Inferior parietal cortex (tissue), 1 donor: ENCODE results near the gene ZMIZ1.

Experiments
- DNase-seq: peaks from one replicate; pipeline ENCODE4 v3.0.0-alpha.2; 2016; ENCODE audit errors: extremely low spot score

ZMIZ1 gene

GRCh38 chr10:79119306-79119705 is 50.5 kb downstream of the ZMIZ1 start:
- no peak for DNase-seq

GRCh38 chr10:79123547-79123963 is 54.8 kb downstream of the ZMIZ1 start:
- DNase-seq = no peak

- DNase-seq = no peak
Measured at GRCh38 chr10:79124066-79124465, 55.3 kb downstream of the ZMIZ1 start.

GRCh38 chr10:79125092-79125491 is 56.3 kb downstream of the ZMIZ1 start:
- no peak for DNase-seq

GRCh38 chr10:79126351-79127080 is 57.8 kb downstream of the ZMIZ1 start:
- DNase-seq = no peak

GRCh38 chr10:79127151-79127961 is 58.6 kb downstream of the ZMIZ1 start:
- no peak for DNase-seq

GRCh38 chr10:79128241-79128922 is 59.6 kb downstream of the ZMIZ1 start:
- DNase-seq = no peak

GRCh38 chr10:79128923-79129305 is 60.1 kb downstream of the ZMIZ1 start:
- DNase-seq = no peak

- no peak for DNase-seq
Measured at GRCh38 chr10:79129361-79129997, 60.7 kb downstream of the ZMIZ1 start.

- DNase-seq = no peak
Measured at GRCh38 chr10:79130255-79130654, 61.5 kb downstream of the ZMIZ1 start.

- no peak for DNase-seq
Measured at GRCh38 chr10:79130846-79131245, 62.1 kb downstream of the ZMIZ1 start.

GRCh38 chr10:79131836-79132631 is 63.3 kb downstream of the ZMIZ1 start:
- no peak for DNase-seq

- no peak for DNase-seq
Measured at GRCh38 chr10:79132681-79133381, 64.1 kb downstream of the ZMIZ1 start.

GRCh38 chr10:79133416-79133815 is 64.7 kb downstream of the ZMIZ1 start:
- DNase-seq = no peak

- no peak for DNase-seq
Measured at GRCh38 chr10:79135790-79136189, 67.0 kb downstream of the ZMIZ1 start.

- no peak for DNase-seq
Measured at GRCh38 chr10:79136236-79137005, 67.7 kb downstream of the ZMIZ1 start.

GRCh38 chr10:79137300-79137756 is 68.6 kb downstream of the ZMIZ1 start:
- no peak for DNase-seq

- DNase-seq = no peak
Measured at GRCh38 chr10:79137826-79138225, 69.1 kb downstream of the ZMIZ1 start.

GRCh38 chr10:79138449-79139123 is 69.8 kb downstream of the ZMIZ1 start:
- no peak for DNase-seq
